Measurements from ENCODE around the gene TSBP1.

DNA sequence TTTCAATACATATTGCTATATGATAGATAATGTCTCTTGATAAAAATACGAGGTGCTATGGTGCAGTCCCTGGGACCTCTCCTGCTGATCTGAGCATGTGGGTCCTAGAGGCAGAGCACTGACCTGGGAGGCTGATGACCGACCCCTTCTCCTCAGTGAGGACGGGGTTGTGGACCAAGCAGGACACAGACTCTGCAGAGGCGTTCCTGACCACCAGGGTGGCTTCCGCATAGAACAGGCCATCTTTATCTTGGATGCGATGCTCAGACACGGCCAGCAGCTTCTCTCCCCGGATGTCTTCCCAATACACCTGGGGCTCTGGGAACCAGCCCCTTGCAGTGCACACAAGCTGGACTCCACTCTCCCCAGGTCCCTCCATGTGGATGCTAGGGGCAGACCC, 31.1 kb upstream of the TSBP1 start:
- TF ChIP-seq, protein P1, sequence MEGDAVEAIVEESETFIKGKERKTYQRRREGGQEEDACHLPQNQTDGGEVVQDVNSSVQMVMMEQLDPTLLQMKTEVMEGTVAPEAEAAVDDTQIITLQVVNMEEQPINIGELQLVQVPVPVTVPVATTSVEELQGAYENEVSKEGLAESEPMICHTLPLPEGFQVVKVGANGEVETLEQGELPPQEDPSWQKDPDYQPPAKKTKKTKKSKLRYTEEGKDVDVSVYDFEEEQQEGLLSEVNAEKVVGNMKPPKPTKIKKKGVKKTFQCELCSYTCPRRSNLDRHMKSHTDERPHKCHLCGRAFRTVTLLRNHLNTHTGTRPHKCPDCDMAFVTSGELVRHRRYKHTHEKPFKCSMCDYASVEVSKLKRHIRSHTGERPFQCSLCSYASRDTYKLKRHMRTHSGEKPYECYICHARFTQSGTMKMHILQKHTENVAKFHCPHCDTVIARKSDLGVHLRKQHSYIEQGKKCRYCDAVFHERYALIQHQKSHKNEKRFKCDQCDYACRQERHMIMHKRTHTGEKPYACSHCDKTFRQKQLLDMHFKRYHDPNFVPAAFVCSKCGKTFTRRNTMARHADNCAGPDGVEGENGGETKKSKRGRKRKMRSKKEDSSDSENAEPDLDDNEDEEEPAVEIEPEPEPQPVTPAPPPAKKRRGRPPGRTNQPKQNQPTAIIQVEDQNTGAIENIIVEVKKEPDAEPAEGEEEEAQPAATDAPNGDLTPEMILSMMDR (IDR thresholded peaks at IDR 0.05; ENCODE audit: borderline replicate concordance, extremely low read depth, low read length, poor library complexity, severe bottlenecking) = no peak
- no peak for TF ChIP-seq EZH2 (IDR thresholded peaks at IDR 0.05; ENCODE audit: borderline replicate concordance, low read depth, low read length, severe bottlenecking)
